GM23338 (cell line): Measurements from ENCODE around the gene FAU. TPM values are rescaled to one million over a fixed set of nuclear protein-coding genes. Genes with fewer than 3 reads are reported as not detected.
A peak's percentile ranks its signal among the peaks of the same experiment; 100 is the strongest.

Experiments used
- ATAC-seq: fragments of 200-7000 bp; cut with Tn5 transposase; 3 replicates; pipeline ENCODE4 v1.9.1; 2020
- DNase-seq: peaks from one replicate; pipeline ENCODE4 v3.0.0-alpha.2; 2015; ENCODE audit warnings: low spot score
- H2AFZ ChIP-seq: fragments of 200-600 bp; sonication (generic); 2 replicates; pipeline ENCODE4 v1.8.0; 2016; ENCODE audit warnings: antibody characterized with exemption, mild to moderate bottlenecking, moderate library complexity
- H3F3A ChIP-seq: fragments of 200-600 bp; sonication (generic); replicated peaks from 2 replicates; pipeline ENCODE4 v1.8.0; 2017; ENCODE audit warnings: antibody characterized with exemption, mixed run types, low read depth
- H3K27ac ChIP-seq: fragments of 200-600 bp; sonication (generic); 2 replicates; pipeline ENCODE4 v1.6.1; 2016; ENCODE audit warnings: low read depth
- H3K27me3 ChIP-seq: fragments of 200-600 bp; sonication (generic); 2 replicates; pipeline ENCODE4 v1.8.0; 2016; ENCODE audit warnings: mild to moderate bottlenecking, mixed run types, moderate library complexity; ENCODE audit not compliant: insufficient read depth
- H3K36me3 ChIP-seq: fragments of 200-600 bp; sonication (generic); 2 replicates; pipeline ENCODE4 v1.8.0; 2016; ENCODE audit warnings: mild to moderate bottlenecking; ENCODE audit not compliant: insufficient read depth
- H3K4me1 ChIP-seq: fragments of 200-600 bp; sonication (generic); 2 replicates; pipeline ENCODE4 v1.8.0; 2016; ENCODE audit warnings: mild to moderate bottlenecking, moderate library complexity; ENCODE audit not compliant: insufficient read depth
- H3K4me2 ChIP-seq: fragments of 200-600 bp; sonication (generic); 2 replicates; pipeline ENCODE4 v1.7.1; 2017; ENCODE audit warnings: mixed run types
- H3K4me3 ChIP-seq: fragments of 200-600 bp; sonication (generic); 2 replicates; pipeline ENCODE4 v1.6.1; 2016; ENCODE audit warnings: mixed run types
- H3K79me2 ChIP-seq: fragments of 200-600 bp; sonication (generic); replicated peaks from 2 replicates; pipeline ENCODE4 v1.8.0; 2017; ENCODE audit warnings: mild to moderate bottlenecking; ENCODE audit not compliant: insufficient read depth
- H3K9me2 ChIP-seq: fragments of 200-600 bp; sonication (generic); 2 replicates; pipeline ENCODE4 v1.8.0; 2017; ENCODE audit not compliant: insufficient read depth
- H4K20me1 ChIP-seq: fragments of 200-600 bp; sonication (generic); replicated peaks from 2 replicates; pipeline ENCODE4 v1.8.0; 2017; ENCODE audit warnings: mild to moderate bottlenecking; ENCODE audit not compliant: insufficient read depth
- H3K27ac Mint-ChIP-seq: 2 replicates; pipeline ENCODE4 v1.8.0; 2020; ENCODE audit warnings: inconsistent platforms, mild to moderate bottlenecking, moderate library complexity, mixed read lengths
- H3K27me3 Mint-ChIP-seq: 3 replicates; pipeline ENCODE4 v1.8.0; 2022; ENCODE audit warnings: low read depth, mild to moderate bottlenecking, moderate library complexity, mixed read lengths, inconsistent platforms; ENCODE audit not compliant: insufficient read depth, poor library complexity
- H3K36me3 Mint-ChIP-seq: 3 replicates; pipeline ENCODE4 v1.8.0; 2021; ENCODE audit warnings: low read depth, mild to moderate bottlenecking, inconsistent platforms, moderate library complexity, mixed read lengths
- H3K4me1 Mint-ChIP-seq: 3 replicates; pipeline ENCODE4 v1.8.0; 2020; ENCODE audit warnings: mild to moderate bottlenecking, inconsistent platforms, mixed read lengths
- H3K4me3 Mint-ChIP-seq: 3 replicates; pipeline ENCODE4 v1.8.0; 2021; ENCODE audit warnings: moderate library complexity, mild to moderate bottlenecking, inconsistent platforms, mixed read lengths
- H3K9me3 Mint-ChIP-seq: 3 replicates; pipeline ENCODE4 v1.8.0; 2020; ENCODE audit warnings: moderate library complexity, mild to moderate bottlenecking, inconsistent platforms, mixed read lengths
- CREB1 ChIP-seq: fragments of 250-450 bp; sonication (Bioruptor Pico); IDR thresholded peaks from 2 replicates; pipeline ENCODE4 v1.5.0; 2020; ENCODE audit warnings: low read depth, mild to moderate bottlenecking, moderate library complexity
- CTCF ChIP-seq, 2 experiments: fragments of 200-600 bp in 1 of 2; sonication (generic) in 1 of 2; conservative IDR thresholded peaks; 2 replicates each; pipeline versions ENCODE4 v1.5.1 to v1.6.1; 2016 to 2017; ENCODE audit warnings: antibody characterized with exemption in 2 of 2, low read depth in 2 of 2, mild to moderate bottlenecking in 2 of 2, moderate library complexity in 1 of 2
- ETS1 ChIP-seq: IDR thresholded peaks from 2 replicates; pipeline ENCODE4 v1.6.1; 2016; ENCODE audit warnings: antibody characterized with exemption
- EZH2 ChIP-seq: fragments of 200-600 bp; sonication (generic); IDR thresholded peaks from one replicate; pipeline ENCODE4 v1.8.0; 2017; ENCODE audit warnings: antibody characterized with exemption, mild to moderate bottlenecking, low read depth; ENCODE audit not compliant: unreplicated experiment
- EZH2phosphoT487 ChIP-seq: fragments of 200-600 bp; sonication (generic); IDR thresholded peaks from one replicate; pipeline ENCODE4 v1.8.1; 2018; ENCODE audit warnings: antibody characterized with exemption; ENCODE audit not compliant: unreplicated experiment
- JUNB ChIP-seq: IDR thresholded peaks from one replicate; pipeline ENCODE4 v1.6.1; 2016; ENCODE audit warnings: antibody characterized with exemption; ENCODE audit not compliant: unreplicated experiment
- NANOG ChIP-seq: IDR thresholded peaks from 2 replicates; pipeline ENCODE4 v1.6.1; 2016; ENCODE audit warnings: antibody characterized with exemption, borderline replicate concordance
- POLR2AphosphoS5 ChIP-seq: IDR thresholded peaks from 2 replicates; pipeline ENCODE4 v1.6.1; 2016; ENCODE audit warnings: antibody characterized with exemption, low read depth
- REST ChIP-seq: IDR thresholded peaks from one replicate; pipeline ENCODE4 v1.6.1; 2018; ENCODE audit warnings: antibody characterized with exemption; ENCODE audit not compliant: unreplicated experiment
- STAT1 ChIP-seq: IDR thresholded peaks from one replicate; pipeline ENCODE4 v1.6.1; 2016; ENCODE audit warnings: antibody characterized with exemption; ENCODE audit not compliant: unreplicated experiment
- ZNF114 ChIP-seq: fragments of 250-450 bp; sonication (Bioruptor Pico); IDR thresholded peaks from 2 replicates; pipeline ENCODE4 v1.5.0; 2020; ENCODE audit warnings: mild to moderate bottlenecking, moderate library complexity
- ZNF331 ChIP-seq: fragments of 250-450 bp; sonication (Bioruptor Pico); IDR thresholded peaks from 2 replicates; pipeline ENCODE4 v1.5.0; 2020; ENCODE audit warnings: low read depth, mild to moderate bottlenecking, moderate library complexity
- ZNF462 ChIP-seq: fragments of 250-450 bp; sonication (Bioruptor Pico); IDR thresholded peaks from 2 replicates; pipeline ENCODE4 v1.5.0; 2020; ENCODE audit warnings: mild to moderate bottlenecking, moderate library complexity
- polyA plus RNA-seq: library from polyadenylated mRNA; unstranded; fragments of >200 nt; fragmentation: Nextera tagmentation; extraction: Ambion mirVana; gene quantifications from 2 replicates; pipeline ENCODE4 v1.2.1, GENCODE V29; 2016
- total RNA-seq: library from RNA; depleted of rRNA; stranded (reverse); fragments of >200 nt; shearing (Covaris generic); gene quantifications from 2 replicates; pipeline ENCODE4 v1.2.3, GENCODE V29; 2014

Gene FAU
- total and polyA plus RNA-seq, 2 experiments from 2014 or later = 262 to 1,177 TPM

GRCh38 chr11:65133724-65134123 lies 11.8 kb upstream of the FAU start:
- H3K4me2 ChIP-seq = peak overlapping the region; percentile 99
- H3K27ac ChIP-seq = 0 out of 2 replicates have a peak overlapping the region, but pooled peaks have one; percentile 80
- TF ChIP-seq ETS1 (no peak), JUNB (no peak), STAT1 (no peak), EZH2 (no peak), ZNF462 (no peak), REST (no peak), ZNF331 (CRISPR knock-in tag) (no peak), NANOG (no peak), ZNF114 (CRISPR knock-in tag) (no peak), CREB1 (no peak), POLR2AphosphoS5 (no peak), EZH2phosphoT487 (no peak), CTCF (conservative IDR thresholded peaks at IDR 0.05; ENCODE audit: low read depth in 2 of 2) (no peak)
- H3K27ac Mint-ChIP-seq = peak overlapping the region; percentile 94
- H3K4me3 ChIP-seq = peak overlapping the region; percentile 67
- no peaks in the 10 kb centered on the region for H3K36me3 ChIP-seq
- peaks cover 19% of the 10 kb centered on the region for H3K79me2 ChIP-seq
- ATAC-seq (no peak), DNase-seq (no peak)
- no peaks in the 10 kb centered on the region for H3K9me2 ChIP-seq
- peaks cover 19% of the 10 kb centered on the region for H3K27me3 Mint-ChIP-seq
- peak overlapping the region; percentile 97 for H3K4me3 Mint-ChIP-seq
- peaks cover 16% of the 10 kb centered on the region for H3K36me3 Mint-ChIP-seq
- peaks cover 11% of the 10 kb centered on the region; the same call in 1 of the 2 replicates for H3F3A ChIP-seq
- H2AFZ ChIP-seq = no peak overlapping the region
- peaks cover 19% of the 10 kb centered on the region for H3K4me1 Mint-ChIP-seq
- H3K4me1 ChIP-seq = peaks cover 20% of the 10 kb centered on the region; the same call in 1 of the 2 replicates
- H4K20me1 ChIP-seq = no peaks in the 10 kb centered on the region
- H3K9me3 Mint-ChIP-seq = no peaks in the 10 kb centered on the region
- no peaks in the 10 kb centered on the region for H3K27me3 ChIP-seq
